SK-N-SH treated with all-trans-retinoic acid at 6 μM for 48 hours (cell line): ENCODE data around the gene LRRK1.

Experiments
- ATAC-seq: fragments of 200-7000 bp; cut with Tn5 transposase; 3 replicates; pipeline ENCODE4 v1.9.1; 2020; ENCODE audit warnings: mild to moderate bottlenecking, moderate library complexity
- ARNTL ChIP-seq: fragments of 450-650 bp; formaldehyde crosslinking; IDR thresholded peaks from 2 replicates; pipeline ENCODE4 v1.5.0; 2020; ENCODE audit warnings: low read depth, mild to moderate bottlenecking, moderate library complexity, borderline replicate concordance
- BACH2 ChIP-seq: fragments of 250-450 bp; sonication (Bioruptor Pico); IDR thresholded peaks from 2 replicates; pipeline ENCODE4 v1.9.0; 2021; ENCODE audit warnings: mild to moderate bottlenecking, borderline replicate concordance
- CSDC2 ChIP-seq: fragments of 250-450 bp; sonication (Bioruptor Pico); IDR thresholded peaks from 2 replicates; pipeline ENCODE4 v1.5.0; 2020; ENCODE audit warnings: mild to moderate bottlenecking, moderate library complexity
- ESRRG ChIP-seq: fragments of 250-450 bp; sonication (Bioruptor Pico); IDR thresholded peaks from 2 replicates; pipeline ENCODE4 v1.6.1; 2021; ENCODE audit warnings: mild to moderate bottlenecking
- GLIS3 ChIP-seq: fragments of 250-450 bp; sonication (Bioruptor Pico); IDR thresholded peaks from 2 replicates; pipeline ENCODE4 v1.5.0; 2020; ENCODE audit warnings: mild to moderate bottlenecking, moderate library complexity
- ISL1 ChIP-seq: fragments of 250-450 bp; sonication (Bioruptor Pico); IDR thresholded peaks from 2 replicates; pipeline ENCODE4 v2.1.2; 2022; ENCODE audit warnings: mild to moderate bottlenecking, moderate library complexity
- OSR1 ChIP-seq: fragments of 250-450 bp; sonication (Bioruptor Pico); IDR thresholded peaks from 2 replicates; pipeline ENCODE4 v1.8.0; 2022; ENCODE audit warnings: moderate library complexity, mild to moderate bottlenecking, inconsistent platforms
- POU6F1 ChIP-seq: fragments of 250-450 bp; sonication (Bioruptor Pico); IDR thresholded peaks from 2 replicates; pipeline ENCODE4 v1.8.0; 2021; ENCODE audit warnings: low read depth, mild to moderate bottlenecking, moderate library complexity, borderline replicate concordance
- PPARA ChIP-seq: fragments of 250-450 bp; sonication (Bioruptor Pico); IDR thresholded peaks from 2 replicates; pipeline ENCODE4 v1.5.0; 2020; ENCODE audit warnings: mild to moderate bottlenecking, borderline replicate concordance
- RARB ChIP-seq: fragments of 250-450 bp; sonication (Bioruptor Pico); IDR thresholded peaks from 2 replicates; pipeline ENCODE4 v1.8.0; 2021; ENCODE audit warnings: mild to moderate bottlenecking, moderate library complexity
- TOX ChIP-seq: fragments of 250-450 bp; sonication (Bioruptor Pico); IDR thresholded peaks from 2 replicates; pipeline ENCODE4 v1.8.0; 2021; ENCODE audit warnings: mild to moderate bottlenecking, moderate library complexity, borderline replicate concordance
- TSHZ2 ChIP-seq: fragments of 250-450 bp; sonication (Bioruptor Pico); IDR thresholded peaks from 2 replicates; pipeline ENCODE4 v1.5.0; 2020; ENCODE audit warnings: mild to moderate bottlenecking, moderate library complexity
- ZC3H10 ChIP-seq: fragments of 250-450 bp; sonication (Bioruptor Pico); IDR thresholded peaks from 2 replicates; pipeline ENCODE4 v1.5.1; 2021; ENCODE audit warnings: mild to moderate bottlenecking, moderate library complexity
- ZFP3 ChIP-seq: fragments of 250-450 bp; sonication (Bioruptor Pico); IDR thresholded peaks from 2 replicates; pipeline ENCODE4 v1.5.0; 2020; ENCODE audit warnings: mild to moderate bottlenecking, moderate library complexity
- ZNF565 ChIP-seq: fragments of 450-650 bp; formaldehyde crosslinking; conservative IDR thresholded peaks from 2 replicates; pipeline ENCODE4 v1.5.0; 2020; ENCODE audit warnings: low read depth, mild to moderate bottlenecking, moderate library complexity
- ZNF8 ChIP-seq: fragments of 450-650 bp; formaldehyde crosslinking; IDR thresholded peaks from 2 replicates; pipeline ENCODE4 v1.5.0; 2020; ENCODE audit warnings: mild to moderate bottlenecking, moderate library complexity
- TF ChIP-seq, protein P1 (sequence below): fragments of 250-450 bp; sonication (Bioruptor Pico); IDR thresholded peaks from 2 replicates; pipeline ENCODE4 v1.5.1; 2020; ENCODE audit warnings: low read depth, mild to moderate bottlenecking, moderate library complexity

LRRK1 gene

DNA sequence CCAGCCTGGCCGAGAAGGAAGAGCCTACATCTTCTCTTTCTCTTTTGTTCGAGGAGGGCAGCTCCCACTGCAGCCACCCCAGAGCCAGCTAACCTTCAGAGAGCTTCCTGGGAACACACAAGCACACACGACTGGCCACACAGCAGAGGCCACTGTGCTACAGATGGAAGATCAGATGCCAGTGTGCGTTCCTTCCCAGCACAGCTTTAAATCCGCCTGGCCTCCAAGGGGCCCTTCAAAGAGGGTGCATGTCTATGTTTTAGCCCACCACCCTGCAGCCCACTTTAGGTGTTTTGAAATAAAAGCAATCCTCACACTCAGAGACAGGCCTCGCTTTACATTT is 27.2 kb upstream of the LRRK1 start:
- no peak for ATAC-seq

DNA sequence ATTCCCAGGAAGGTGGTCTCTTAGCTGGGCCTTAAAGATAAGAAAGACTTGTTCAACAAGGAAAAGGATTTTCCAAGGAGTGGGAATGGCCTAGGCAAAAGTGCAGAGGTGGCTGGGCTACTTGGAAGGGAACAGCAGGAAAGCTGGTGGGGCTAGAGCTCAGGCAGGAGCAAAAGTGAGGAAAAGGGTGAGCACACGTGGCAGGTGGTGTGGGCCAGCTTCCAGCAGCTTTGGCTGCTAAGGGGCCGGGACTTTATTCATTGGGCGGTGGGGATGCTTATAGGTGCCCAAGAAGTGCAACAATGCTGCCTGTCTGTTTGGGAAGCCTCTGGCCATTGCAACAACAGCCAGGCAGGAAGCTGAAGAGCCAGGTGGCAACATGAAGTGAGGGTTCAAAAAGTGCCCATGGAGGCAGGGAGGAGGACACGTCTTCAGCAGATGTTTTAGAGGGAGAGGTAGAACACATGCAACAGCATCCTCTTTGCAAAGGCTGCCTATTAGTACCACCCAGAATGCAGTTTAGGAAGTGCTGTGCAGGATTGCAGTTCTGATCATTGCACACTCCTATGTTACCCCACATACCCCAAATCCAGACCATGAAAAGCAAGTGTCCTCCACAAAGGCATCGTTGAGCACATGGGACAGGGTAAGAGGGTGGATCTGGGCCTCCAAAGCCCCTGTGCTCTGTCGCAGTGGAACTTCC is 25.7 kb upstream of the LRRK1 start:
- no peak for TF ChIP-seq TOX (CRISPR knock-in tag)
- TF ChIP-seq ZFP3 (CRISPR knock-in tag), result peak; percentile 87
- TF ChIP-seq ESRRG (CRISPR knock-in tag), result no peak
- no peak for TF ChIP-seq GLIS3
- TF ChIP-seq, all 23 proteins: peak for 1
- ATAC-seq, result no peak

More for the DNA sequence above, 27.2 kb upstream of the LRRK1 start:
- no peak for TF ChIP-seq ZFP3 (CRISPR knock-in tag)
- TF ChIP-seq OSR1 (CRISPR knock-in tag), result no peak
- TF ChIP-seq ZC3H10, result no peak
- no peak for TF ChIP-seq ARNTL
- TF ChIP-seq, protein P1, sequence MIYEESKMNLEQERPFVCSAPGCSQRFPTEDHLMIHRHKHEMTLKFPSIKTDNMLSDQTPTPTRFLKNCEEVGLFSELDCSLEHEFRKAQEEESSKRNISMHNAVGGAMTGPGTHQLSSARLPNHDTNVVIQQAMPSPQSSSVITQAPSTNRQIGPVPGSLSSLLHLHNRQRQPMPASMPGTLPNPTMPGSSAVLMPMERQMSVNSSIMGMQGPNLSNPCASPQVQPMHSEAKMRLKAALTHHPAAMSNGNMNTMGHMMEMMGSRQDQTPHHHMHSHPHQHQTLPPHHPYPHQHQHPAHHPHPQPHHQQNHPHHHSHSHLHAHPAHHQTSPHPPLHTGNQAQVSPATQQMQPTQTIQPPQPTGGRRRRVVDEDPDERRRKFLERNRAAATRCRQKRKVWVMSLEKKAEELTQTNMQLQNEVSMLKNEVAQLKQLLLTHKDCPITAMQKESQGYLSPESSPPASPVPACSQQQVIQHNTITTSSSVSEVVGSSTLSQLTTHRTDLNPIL (CRISPR knock-in tag), result no peak
- no peak for TF ChIP-seq TSHZ2 (CRISPR knock-in tag)
- TF ChIP-seq ISL1 (CRISPR knock-in tag), result no peak
- no peak for TF ChIP-seq RARB (CRISPR knock-in tag)
- no peak for TF ChIP-seq POU6F1 (CRISPR knock-in tag)
- TF ChIP-seq ZNF565 (CRISPR knock-in tag), result no peak
- no peak for TF ChIP-seq PPARA (CRISPR knock-in tag)
- no peak for TF ChIP-seq GLIS3

- no peak for ATAC-seq
Measured at GRCh38 chr15:100893964-100894295, 25.2 kb upstream of the LRRK1 start.

More at GRCh38 chr15:100893964-100894295, 25.2 kb upstream of the LRRK1 start:
- no peak for TF ChIP-seq OSR1 (CRISPR knock-in tag)
- no peak for TF ChIP-seq ZNF8 (CRISPR knock-in tag)
- TF ChIP-seq ZFP3 (CRISPR knock-in tag), result no peak
- no peak for TF ChIP-seq ISL1 (CRISPR knock-in tag)
- TF ChIP-seq TOX (CRISPR knock-in tag), result no peak
- no peak for TF ChIP-seq GLIS3
- no peak for TF ChIP-seq TSHZ2 (CRISPR knock-in tag)
- no peak for TF ChIP-seq CSDC2
- no peak for TF ChIP-seq ZC3H10
- TF ChIP-seq BACH2, result no peak
- no peak for TF ChIP-seq ESRRG (CRISPR knock-in tag)
